SH-SY5Y (cell line): Measurements from ENCODE around the gene EPB42.

Experiments used
- GATA2 ChIP-seq: IDR thresholded peaks from 2 replicates; pipeline ENCODE4 v1.6.1; 2011; ENCODE audit warnings: mild to moderate bottlenecking, low read depth, low read length
- GATA3 ChIP-seq: IDR thresholded peaks from 2 replicates; pipeline ENCODE4 v1.6.1; 2011; ENCODE audit warnings: low read depth, mild to moderate bottlenecking, low read length, moderate library complexity

The EPB42 gene

DNA sequence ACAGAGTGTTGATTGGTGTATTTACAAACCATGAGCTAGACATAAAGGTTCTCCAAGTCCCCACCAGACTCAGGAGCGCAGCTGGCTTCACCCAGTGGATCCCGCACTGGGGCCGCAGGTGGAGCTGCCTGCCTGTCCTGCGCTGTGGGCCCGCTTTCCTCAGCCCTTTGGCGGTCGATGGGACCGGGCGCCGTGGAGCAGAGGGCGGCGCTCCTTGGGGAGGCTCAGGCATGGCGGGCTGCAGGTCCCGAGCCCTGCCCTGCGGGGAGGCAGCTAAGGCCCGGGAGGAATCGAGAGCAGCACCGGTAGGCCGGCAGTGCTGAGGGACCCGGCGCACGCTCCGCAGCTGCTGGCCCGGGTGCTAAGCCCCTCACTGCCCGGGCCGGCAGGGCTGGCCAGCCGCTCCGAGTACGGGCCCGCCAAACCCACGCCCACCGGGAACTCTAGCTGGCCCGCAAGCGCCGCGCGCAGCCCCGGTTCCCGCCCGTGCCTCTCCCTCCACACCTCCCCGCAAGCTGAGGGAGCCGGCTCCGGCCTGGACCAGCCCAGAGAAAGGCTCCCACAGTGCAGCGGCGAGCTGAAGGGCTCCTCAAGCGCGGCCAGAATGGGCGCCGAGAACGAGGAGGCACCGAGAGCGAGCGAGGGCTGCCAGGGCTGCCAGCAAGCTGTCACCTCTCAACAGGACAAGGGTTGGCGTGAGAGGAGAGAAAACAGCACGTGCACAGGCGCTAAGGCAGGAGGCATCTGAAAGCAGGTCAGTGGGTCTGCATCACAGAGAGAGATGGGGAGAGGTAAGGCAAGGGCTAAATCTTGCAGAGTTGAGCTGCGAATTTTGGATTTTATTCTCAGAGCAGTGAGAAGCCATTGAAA is 5.9 kb upstream of the EPB42 start:
- no peak for TF ChIP-seq GATA3
- no peak for TF ChIP-seq GATA2

DNA sequence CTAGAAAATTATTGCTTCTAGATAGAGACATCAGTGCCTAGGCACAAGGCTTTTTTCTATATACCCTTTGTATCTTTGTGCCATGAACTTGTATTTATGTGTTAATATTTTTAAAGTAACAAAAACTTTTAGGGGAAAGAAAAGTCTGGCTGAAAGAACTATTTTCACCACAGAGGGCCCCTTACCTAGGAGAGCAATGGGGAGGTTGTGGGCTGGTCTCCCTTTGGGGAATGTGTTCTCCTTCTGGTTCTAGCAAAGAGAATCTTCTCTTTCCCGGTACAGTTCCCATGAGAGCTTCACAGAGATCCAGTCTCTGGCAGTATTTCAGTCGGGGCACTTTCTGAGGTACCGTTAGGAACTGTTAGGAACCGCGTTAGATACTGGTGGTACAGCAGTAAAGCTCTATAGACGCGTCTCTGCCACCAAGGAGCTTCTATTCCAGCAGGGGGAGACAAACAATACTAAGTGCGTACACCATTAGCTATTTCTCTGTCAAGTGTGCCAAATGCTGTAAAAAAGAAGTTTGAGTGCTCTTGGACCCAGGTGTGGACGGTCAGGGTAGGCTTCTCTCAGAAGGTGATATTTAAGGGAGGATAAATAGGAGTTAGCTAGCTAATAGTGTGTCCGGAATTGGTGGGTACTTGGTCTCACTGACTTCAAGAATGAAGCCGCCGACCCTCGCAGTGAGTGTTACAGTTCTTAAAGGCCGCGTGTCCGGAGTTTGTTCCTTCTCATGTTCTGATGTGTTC is 4.6 kb upstream of the EPB42 start:
- TF ChIP-seq GATA3 (no peak), GATA2 (no peak)

DNA sequence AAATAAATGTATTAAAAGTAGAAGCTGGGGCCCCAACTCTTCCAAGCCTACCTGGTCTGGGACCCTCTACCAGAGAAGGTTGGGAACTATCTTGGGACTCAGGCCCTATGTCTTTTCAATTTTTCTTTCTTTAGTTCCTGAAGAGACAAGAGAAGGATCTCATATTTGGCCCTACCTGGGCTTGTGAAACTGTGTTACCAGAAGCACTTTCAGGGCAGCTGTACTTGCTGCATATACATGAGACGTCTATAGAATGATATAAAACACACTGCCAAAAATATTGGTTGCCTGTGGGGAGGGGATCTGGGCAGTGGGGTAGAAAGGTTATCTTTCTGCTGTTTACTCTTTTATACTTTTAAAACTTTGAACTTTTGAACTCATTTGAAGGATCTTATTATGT is 604 bp upstream of the EPB42 start:
- no peak for TF ChIP-seq GATA3
- TF ChIP-seq GATA2, result no peak

DNA sequence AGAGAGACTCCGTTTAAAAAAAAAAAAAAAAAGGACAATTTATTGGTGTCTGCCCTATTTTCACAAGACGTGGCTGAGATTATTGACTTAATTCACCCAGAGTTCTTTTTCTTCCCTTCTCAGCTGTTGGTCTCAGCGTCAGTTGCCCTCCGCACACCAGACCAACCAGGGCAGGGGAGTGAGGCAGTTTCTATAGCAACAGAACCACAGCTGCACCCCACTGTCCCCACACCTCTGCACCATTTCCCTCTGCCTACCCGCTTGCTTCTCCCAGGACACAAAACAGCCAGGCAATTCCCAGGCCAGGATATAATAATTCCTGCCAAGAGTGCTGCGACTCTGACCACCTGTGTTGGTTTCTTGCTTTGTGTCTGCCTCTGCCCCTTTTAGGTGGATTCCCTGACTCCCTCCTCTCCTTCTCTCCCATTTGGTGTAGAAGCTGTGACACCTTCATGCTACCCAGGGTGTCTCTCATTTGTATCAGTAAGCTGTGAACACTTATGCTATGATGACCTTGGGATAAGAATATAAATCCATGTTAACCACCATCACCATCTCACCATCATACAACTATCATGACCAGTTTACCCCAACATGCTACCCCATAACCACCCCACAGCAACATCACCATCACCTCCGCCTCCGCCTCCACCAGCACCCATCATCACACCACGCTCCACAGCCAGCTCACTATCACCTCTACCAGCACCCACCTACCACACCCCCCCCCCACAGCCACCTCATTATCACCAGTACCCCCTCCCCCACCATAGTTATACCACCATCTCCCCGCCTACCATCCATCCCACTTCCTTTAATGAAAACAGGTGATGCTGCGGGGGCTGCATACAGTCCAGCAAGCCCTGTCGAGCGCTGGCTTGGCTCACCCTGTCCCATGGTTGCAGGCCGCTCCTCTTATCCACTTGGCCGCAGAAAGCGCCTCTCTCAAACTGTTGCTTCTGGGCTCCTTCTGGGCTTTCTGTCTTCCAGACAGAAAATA is 589 bp downstream of the EPB42 start:
- no peak for TF ChIP-seq GATA2

DNA sequence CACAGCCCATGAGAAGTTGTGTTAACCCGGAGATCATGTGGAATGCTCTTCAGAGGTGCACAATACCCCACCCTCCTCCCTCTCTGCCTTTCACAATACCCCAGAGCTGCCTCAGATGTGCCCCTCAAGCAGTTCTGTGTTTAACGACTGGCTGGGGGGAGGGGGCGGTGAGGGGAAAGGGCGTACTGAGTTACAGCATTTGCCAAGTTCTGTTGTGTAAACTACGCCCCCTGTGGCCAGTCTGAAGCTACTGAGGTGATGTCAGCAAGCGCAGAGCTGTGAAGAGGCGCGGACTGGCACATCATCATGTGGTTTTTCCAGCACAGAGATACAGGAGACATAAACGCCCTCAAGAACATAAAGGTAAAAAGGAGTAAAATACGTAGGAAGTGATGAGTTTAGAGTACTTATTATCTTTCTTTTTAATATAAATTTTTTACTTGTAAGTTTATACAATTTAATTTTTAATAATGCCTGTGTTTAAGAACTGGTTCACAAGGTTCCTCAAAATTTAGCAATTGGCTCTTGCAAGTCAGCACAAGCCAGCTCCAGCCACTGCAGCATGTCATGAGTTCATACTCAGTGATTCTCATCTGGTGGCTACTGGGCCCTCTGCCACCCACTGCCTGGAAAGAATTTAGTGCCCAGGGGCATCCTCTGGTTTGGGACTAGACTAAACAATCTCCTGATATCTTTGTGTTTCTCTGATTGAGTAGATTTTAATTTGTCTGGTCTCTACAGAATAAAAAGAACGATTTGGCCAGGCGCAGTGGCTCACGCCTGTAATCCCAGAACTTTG is 1.7 kb downstream of the EPB42 start:
- TF ChIP-seq GATA3 (no peak), GATA2 (peak; percentile 70)

DNA sequence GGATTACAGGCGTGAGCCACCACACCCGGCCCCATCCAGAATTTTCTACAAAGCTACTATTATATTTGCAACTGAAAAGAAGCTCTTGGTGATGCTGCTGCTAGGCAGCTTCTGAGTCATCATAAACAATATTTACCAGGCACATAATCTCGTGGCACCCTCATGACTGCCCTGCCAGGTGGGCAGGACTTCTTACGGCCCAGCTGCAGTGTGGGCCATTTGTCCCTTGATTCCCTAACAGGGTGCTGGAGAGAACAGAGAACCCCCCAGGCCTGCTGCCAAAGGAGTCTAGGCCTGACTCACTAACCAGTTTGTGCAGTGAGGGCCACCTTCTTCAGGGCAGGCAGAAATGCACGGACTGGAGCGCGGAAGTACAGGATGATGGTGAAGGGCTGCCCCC is 4.9 kb downstream of the EPB42 start:
- no peak for TF ChIP-seq GATA2
- TF ChIP-seq GATA3, result no peak

GRCh38 chr15:43214592-43215295 is 6.1 kb downstream of the EPB42 start:
- TF ChIP-seq GATA2 (no peak), GATA3 (no peak)

DNA sequence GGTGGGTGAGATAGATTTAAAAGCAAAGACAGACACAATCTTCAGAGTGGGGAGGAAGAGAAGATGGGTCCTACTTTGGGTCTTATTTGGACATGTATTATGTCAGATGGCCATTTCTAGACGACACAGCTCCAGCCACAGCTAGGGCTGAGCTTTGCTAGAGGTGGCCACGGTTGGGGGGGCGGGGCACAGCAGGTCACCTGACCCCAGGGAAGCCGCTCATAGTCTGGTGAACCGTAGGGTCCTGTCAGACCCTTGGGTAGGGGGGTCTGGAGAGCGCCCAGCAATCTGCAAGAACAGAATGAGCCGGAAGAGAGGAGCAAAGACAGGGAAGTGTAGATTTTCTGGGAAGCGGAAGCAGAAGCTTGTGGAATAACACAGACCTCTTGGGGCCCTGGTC is 6.6 kb downstream of the EPB42 start:
- no peak for TF ChIP-seq GATA3
- no peak for TF ChIP-seq GATA2

DNA sequence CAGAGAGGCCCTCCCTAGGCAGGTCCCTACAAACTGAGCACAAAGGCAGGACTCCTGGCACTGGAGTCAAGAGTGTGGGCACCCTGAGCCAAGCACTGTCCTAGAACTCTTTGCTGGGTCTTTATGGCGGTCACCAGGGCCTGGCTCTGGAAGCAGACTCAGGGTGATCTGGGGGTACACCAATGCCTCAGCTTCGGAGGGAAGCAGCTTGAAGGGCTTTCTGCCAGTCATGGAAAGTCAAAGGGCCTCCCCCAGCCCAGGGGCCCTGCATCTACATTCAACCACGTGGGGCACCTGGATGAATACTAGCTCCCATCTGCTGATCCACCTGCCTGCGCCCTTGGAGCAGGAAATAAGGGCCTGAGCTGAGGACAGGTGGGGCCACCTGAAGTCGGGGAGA is 7.4 kb downstream of the EPB42 start:
- TF ChIP-seq GATA3 (no peak), GATA2 (no peak)

GRCh38 chr15:43212951-43213350 is 7.9 kb downstream of the EPB42 start:
- TF ChIP-seq GATA3 (no peak), GATA2 (no peak)

DNA sequence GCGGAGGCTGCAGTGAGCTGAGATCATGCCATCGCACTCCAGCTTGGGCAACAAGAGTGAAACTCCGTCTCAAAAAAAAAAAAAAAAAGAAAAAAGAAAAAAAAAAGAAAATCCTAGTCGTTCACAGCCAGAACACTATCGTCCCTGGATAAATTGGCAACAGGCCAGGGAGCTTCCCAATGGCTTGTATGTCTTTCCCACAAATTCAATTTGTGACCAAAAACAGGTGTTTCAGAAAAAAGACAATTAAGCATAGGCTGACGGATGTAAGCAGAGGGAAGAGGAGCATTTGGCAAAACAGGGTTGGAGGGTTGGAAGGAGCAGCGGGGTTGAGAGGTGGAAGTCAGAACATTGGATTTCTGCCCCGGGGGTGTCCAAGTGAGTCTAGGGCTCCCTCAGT is 8.5 kb downstream of the EPB42 start:
- TF ChIP-seq GATA3 (no peak), GATA2 (no peak)

DNA sequence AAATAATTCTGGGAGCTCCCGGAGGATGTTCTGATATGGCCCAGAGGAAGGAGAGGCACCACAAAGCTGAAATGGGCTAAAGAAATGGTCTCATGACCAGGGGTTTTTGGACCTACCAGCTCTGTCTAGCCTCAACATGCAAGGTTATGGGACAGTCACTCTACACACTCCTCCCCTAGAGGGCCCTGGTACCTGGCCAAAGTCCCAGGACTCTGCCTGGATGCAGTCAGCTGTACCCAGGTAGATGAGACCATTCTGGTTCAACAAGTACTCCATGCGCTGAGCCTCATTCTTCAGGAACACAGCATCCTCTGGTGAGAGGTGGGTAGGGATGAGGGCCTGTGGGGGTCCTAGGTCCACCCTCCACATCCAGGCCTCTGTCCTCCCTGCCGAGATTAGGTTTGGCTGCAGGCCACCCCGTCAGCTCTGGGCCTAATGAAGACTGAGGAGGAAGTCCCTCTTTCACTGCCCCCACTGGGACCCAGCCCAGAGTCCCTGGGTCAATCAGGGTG is 9.5 kb downstream of the EPB42 start:
- TF ChIP-seq GATA3, result no peak
- TF ChIP-seq GATA2, result no peak
